Activated B cell treated with CpG ODN at 0.5 μM for 24 hours (primary cell): ENCODE results near the gene CLEC7A. TPM values are rescaled to one million over a fixed set of nuclear protein-coding genes. Genes with fewer than 3 reads are reported as not detected.
A peak's percentile ranks its signal among the peaks of the same experiment; 100 is the strongest.

ENCODE experiments used
- ATAC-seq: fragments of 200-7000 bp; cut with Tn5 transposase; one replicate; pipeline ENCODE4 v1.10.0; 2021; ENCODE audit warnings: low read depth, mild to moderate bottlenecking, moderate library complexity
- CTCF ChIA-PET: fragments of 350-600 bp; sonication (Branson Sonifier 250); formaldehyde crosslinking; loops from one replicate; lab custom pipeline; 2021; ENCODE audit warnings: antibody characterized with exemption; lab: Charles Lee
- POLR2A ChIA-PET: fragments of 350-600 bp; sonication (Branson Sonifier 250); formaldehyde crosslinking; loops from one replicate; lab custom pipeline; 2021; ENCODE audit warnings: antibody characterized with exemption; lab: Charles Lee
- DNase-seq: peaks from one replicate; pipeline ENCODE4 v3.0.0; 2022
- H3K27ac Mint-ChIP-seq: one replicate; pipeline ENCODE4 v1.8.0; 2020; ENCODE audit warnings: mixed read lengths
- H3K27me3 Mint-ChIP-seq: one replicate; pipeline ENCODE4 v1.8.0; 2021; ENCODE audit warnings: mixed read lengths
- H3K36me3 Mint-ChIP-seq: one replicate; pipeline ENCODE4 v1.8.0; 2021; ENCODE audit warnings: low read depth, mixed read lengths
- H3K4me1 Mint-ChIP-seq: one replicate; pipeline ENCODE4 v1.8.0; 2021; ENCODE audit warnings: mixed read lengths
- H3K4me3 Mint-ChIP-seq: one replicate; pipeline ENCODE4 v1.8.0; 2020; ENCODE audit warnings: mild to moderate bottlenecking, mixed read lengths
- H3K9me3 Mint-ChIP-seq: one replicate; pipeline ENCODE4 v1.8.0; 2020; ENCODE audit warnings: mixed read lengths
- intact Hi-C: fragments of 100-400 bp; cut with micrococcal nuclease; formaldehyde crosslinking; loops from one replicate; pipeline ENCODE4 v1.15.1; 2024
- total RNA-seq: library from RNA; stranded (reverse); gene quantifications from 2 replicates; pipeline ENCODE4 v1.2.3, GENCODE V29; 2022
- TF ChIP-seq, protein P1 (sequence below): fragments of 200-600 bp; IDR thresholded peaks from one replicate; pipeline ENCODE4 v1.8.0; 2022; ENCODE audit warnings: antibody characterized with exemption, mild to moderate bottlenecking

The CLEC7A gene
- total RNA-seq, 1 donor from 2014 or later = 0.09 TPM

DNA sequence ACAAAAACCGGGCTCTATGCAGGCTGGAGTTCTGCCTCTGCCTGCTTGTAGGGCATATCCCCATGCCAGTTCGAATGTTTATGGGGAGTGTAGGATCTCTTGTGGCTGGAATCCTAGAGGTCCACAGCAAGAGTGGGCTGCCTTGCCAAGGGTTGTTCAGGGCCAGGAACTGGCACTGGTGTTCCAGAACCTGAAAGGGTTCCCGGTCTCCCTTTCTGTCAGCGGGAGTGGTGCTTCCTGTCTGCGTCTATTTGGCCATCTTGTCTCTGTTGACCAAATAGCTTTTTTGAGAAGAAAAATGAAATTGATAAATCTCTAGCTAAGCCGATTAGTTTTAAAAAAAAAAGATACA, 24.1 kb upstream of the CLEC7A start:
- Mint-ChIP-seq H3K27ac (no peak overlapping the region), H3K9me3 (no peaks in the 10 kb centered on the region), H3K4me1 (peaks cover 22% of the 10 kb centered on the region), H3K36me3 (no peaks in the 10 kb centered on the region), H3K4me3 (peak overlapping the region; percentile 86), H3K27me3 (peaks cover 17% of the 10 kb centered on the region)
- CTCF ChIA-PET = interaction anchor here (0.5 to 2.2 kb wide), 4 partner anchors 11 to 408 kb away, joined by 3 to 5 read pairs (median 4); no protein-coding TSS in a partner anchor
- intact Hi-C loops = loop anchor here (5.0 kb wide), 2 partner anchors 1043 to 1333 kb away; no protein-coding TSS in a partner anchor
- no peak for ATAC-seq
- TF ChIP-seq, protein P1, sequence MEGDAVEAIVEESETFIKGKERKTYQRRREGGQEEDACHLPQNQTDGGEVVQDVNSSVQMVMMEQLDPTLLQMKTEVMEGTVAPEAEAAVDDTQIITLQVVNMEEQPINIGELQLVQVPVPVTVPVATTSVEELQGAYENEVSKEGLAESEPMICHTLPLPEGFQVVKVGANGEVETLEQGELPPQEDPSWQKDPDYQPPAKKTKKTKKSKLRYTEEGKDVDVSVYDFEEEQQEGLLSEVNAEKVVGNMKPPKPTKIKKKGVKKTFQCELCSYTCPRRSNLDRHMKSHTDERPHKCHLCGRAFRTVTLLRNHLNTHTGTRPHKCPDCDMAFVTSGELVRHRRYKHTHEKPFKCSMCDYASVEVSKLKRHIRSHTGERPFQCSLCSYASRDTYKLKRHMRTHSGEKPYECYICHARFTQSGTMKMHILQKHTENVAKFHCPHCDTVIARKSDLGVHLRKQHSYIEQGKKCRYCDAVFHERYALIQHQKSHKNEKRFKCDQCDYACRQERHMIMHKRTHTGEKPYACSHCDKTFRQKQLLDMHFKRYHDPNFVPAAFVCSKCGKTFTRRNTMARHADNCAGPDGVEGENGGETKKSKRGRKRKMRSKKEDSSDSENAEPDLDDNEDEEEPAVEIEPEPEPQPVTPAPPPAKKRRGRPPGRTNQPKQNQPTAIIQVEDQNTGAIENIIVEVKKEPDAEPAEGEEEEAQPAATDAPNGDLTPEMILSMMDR = no peak
- POLR2A ChIA-PET = no interaction called here
- no peak for DNase-seq

DNA sequence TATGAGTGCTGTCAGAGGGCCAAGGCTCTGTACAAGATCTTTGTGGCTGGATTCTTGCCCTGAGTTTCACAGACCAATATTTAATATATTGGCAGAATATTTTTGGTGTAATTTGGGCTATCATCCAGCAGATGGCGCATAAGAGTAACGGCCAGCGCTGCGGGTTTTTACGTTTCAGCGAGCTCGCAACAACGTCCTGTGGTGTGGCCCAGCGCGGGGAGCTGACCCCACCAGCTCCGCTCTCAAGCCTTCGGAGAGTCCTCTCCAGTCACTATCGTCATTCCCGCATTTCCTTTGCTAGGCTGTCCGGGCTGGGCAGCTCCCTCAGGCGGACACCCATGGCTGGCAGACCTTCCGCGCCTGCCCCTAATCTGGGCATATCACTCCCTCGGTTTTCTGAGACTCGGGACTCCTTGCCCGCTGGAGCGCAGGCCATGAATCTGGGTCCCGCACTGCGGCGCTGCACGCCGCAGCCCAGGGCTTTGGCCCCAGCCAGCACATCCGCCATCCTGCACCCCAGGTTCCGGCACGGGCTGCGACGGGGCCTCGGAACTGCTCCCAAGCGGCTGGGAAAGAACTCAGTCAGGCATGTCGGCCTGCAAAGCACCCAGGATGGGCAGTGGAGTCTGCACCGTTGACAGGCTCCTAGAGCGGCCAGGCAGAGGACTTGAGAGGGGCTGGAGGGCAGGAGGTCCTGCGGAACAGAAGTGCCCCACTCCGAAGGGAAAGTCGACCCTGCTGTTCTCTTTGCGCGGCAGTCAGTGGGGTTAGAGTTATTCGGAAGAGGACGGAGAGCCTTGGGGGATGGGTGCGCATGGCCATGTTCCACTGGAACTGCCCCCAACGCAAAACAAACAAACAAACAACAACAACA, 23.5 kb upstream of the CLEC7A start:
- peak; percentile 80 for ATAC-seq
- Mint-ChIP-seq H3K27ac (no peak overlapping the region), H3K9me3 (no peaks in the 10 kb centered on the region), H3K27me3 (peaks cover 17% of the 10 kb centered on the region), H3K4me3 (peak overlapping the region; percentile 86), H3K36me3 (no peaks in the 10 kb centered on the region), H3K4me1 (peaks cover 16% of the 10 kb centered on the region)
- ChIA-PET CTCF (interaction anchor here (0.6 to 2.3 kb wide), 16 partner anchors 11 to 1376 kb away, joined by 3 to 19 read pairs (median 6); partner anchors contain the start of genes CLEC7A and OLR1), POLR2A (no interaction called here)
- peak; percentile 39 for DNase-seq
- TF ChIP-seq, protein P1 = peak; percentile 71
- intact Hi-C loops = loop anchor here (1.0 to 5.0 kb wide), 4 partner anchors 37 to 1334 kb away; no protein-coding TSS in a partner anchor

DNA sequence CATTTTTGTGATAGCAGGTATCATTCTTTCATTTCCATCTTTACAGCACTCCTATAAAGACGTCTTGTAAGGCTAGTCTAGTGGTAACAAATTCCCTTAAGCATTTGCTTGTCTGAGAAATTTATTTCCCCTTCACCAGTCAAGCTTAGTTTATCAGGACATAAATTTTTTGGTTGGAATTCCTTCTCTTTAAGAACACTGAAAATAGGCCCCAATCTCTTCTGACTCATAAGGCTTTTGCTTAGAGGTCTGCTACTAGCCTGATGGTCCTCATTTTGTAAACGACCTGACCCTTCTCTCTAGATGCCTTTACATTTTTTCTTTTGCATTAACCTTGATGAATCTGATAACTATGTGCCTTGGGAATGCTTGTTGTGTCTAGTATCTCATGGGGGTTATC, 21.6 kb upstream of the CLEC7A start:
- peaks cover 17% of the 10 kb centered on the region for H3K27me3 Mint-ChIP-seq
- DNase-seq = no peak
- H3K4me1 Mint-ChIP-seq = peaks cover 14% of the 10 kb centered on the region
- H3K9me3 Mint-ChIP-seq = peaks cover 2% of the 10 kb centered on the region
- CTCF ChIA-PET = interaction anchor here (1.1 to 2.3 kb wide), 2 partner anchors 9 to 12 kb away, joined by 5 to 9 read pairs; no protein-coding TSS in a partner anchor
- intact Hi-C loops = loop anchor here (2.0 to 5.0 kb wide), 3 partner anchors 411 to 1336 kb away; no protein-coding TSS in a partner anchor
- H3K27ac Mint-ChIP-seq = no peak overlapping the region
- no peak overlapping the region for H3K4me3 Mint-ChIP-seq
- TF ChIP-seq, protein P1 = no peak
- no peaks in the 10 kb centered on the region for H3K36me3 Mint-ChIP-seq
- POLR2A ChIA-PET = no interaction called here
- no peak for ATAC-seq

DNA sequence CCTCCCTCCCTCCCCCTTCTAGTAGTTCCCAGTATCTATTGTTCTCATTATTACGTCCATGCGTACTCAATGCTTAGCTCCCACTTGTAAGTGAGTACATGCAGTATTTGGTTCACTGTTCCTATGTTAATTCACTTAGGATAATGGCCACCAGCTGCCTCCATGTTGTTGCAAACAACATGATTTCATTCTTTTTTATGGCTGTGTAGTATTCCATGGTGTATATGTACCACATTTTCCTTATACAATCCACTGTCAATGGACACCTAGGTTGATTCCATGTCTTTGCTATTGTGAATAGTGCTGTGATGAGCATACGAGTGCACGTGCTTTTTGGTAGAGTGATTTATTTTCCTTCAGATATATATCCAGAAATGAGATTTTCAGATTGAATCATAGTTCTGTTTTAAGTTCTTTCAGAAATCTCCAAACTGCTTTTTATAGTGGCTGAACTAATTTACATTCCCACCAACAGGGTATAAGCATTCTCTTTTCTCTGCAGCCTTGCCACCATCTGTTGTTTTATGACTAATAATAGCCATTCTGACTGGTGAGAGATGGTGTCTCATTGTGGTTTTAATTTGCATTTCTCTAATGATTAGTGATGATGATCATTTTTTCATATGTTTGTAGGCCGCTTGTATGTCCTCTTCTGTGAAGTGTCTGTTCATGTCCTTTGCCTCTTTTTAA, 17.9 kb upstream of the CLEC7A start:
- ChIA-PET POLR2A (interaction anchor here (0.6 kb wide), 1 partner anchor 55 kb away, joined by 3 read pairs; no protein-coding TSS in a partner anchor), CTCF (no interaction called here)
- H3K4me1 Mint-ChIP-seq = peaks cover under 1% of the 10 kb centered on the region
- H3K27ac Mint-ChIP-seq = no peak overlapping the region
- H3K27me3 Mint-ChIP-seq = peaks cover 8% of the 10 kb centered on the region
- TF ChIP-seq, protein P1 = no peak
- H3K9me3 Mint-ChIP-seq = peaks cover 2% of the 10 kb centered on the region
- intact Hi-C loops = no loop called here
- DNase-seq (no peak), ATAC-seq (no peak)
- H3K4me3 Mint-ChIP-seq = no peak overlapping the region
- no peaks in the 10 kb centered on the region for H3K36me3 Mint-ChIP-seq
